OCI-M2 (cell line): ENCODE data around the gene CDK15.
"Not testable (repeated sequence)": the region's sequence is repeated elsewhere in the genome, so short reads cannot be mapped to it uniquely, and the experiment has no call there.

Experiments used
- DNase-seq: peaks from one replicate; lab custom pipeline; 2025; ENCODE audit not compliant: unreplicated experiment; lab: John Stamatoyannopoulos, UW

Gene CDK15

GRCh38 chr2:201828220-201828619 lies 21.9 kb downstream of the CDK15 start:
- no peak for DNase-seq

DNA sequence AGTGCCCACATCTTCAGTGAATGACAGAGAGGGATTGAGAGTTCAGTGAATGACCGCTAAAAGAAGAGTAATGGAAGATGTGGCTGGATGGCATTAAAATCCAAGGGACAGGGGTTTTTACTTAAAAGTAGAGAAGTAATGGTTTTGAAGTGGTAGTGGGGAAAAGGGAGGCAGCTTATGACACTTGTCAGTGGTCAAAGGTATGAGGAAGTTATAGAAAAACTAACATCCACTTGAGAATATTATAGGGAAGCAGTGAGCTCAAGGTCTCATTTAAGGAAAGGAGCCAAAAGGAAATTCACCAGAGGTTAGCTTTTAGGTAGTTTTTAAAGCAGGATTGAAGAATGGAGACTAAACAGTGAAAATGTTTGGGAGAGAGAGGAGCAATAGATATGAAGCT lies 24.3 kb downstream of the CDK15 start:
- no peak for DNase-seq

- no peak for DNase-seq
Measured at GRCh38 chr2:201831469-201831868, 25.1 kb downstream of the CDK15 start.

DNA sequence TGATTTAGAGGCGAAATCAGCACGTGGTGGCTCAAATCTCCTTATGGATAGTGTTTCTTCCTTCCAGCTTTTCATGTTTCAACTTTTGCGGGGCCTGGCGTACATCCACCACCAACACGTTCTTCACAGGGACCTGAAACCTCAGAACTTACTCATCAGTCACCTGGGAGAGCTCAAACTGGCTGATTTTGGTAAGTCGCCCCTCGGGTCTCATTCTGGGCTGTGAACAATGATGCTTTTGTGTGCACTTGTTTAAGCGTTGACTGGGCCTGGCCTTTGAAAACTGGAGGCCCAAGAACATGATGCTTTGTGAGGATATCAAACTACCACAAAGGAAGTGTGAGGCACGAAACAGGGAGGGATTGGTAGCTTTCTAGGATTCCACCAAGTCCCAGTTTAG lies 27.4 kb downstream of the CDK15 start:
- no peak for DNase-seq

- DNase-seq, result no peak
Measured at GRCh38 chr2:201835066-201835465, 28.7 kb downstream of the CDK15 start.

DNA sequence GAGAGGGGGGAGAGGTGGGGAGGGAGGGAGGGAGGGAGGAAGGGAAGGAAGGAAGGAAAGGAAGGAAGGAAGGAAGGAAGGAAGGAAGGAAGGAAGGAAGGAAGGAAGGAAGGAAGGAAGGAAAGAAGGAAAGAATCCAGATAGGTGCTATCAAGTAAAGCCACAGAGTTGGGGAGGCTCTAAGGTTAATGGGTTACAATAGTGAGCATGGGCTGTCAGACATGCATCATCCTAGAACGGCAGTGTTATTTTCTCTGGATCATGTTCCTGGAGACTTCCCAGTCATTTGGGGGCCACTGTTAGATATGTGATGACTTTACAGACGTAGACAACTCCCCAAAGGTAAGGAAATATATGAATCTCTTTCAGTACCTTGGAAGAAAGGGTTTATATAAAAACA lies 31.1 kb downstream of the CDK15 start:
- no peak for DNase-seq

DNA sequence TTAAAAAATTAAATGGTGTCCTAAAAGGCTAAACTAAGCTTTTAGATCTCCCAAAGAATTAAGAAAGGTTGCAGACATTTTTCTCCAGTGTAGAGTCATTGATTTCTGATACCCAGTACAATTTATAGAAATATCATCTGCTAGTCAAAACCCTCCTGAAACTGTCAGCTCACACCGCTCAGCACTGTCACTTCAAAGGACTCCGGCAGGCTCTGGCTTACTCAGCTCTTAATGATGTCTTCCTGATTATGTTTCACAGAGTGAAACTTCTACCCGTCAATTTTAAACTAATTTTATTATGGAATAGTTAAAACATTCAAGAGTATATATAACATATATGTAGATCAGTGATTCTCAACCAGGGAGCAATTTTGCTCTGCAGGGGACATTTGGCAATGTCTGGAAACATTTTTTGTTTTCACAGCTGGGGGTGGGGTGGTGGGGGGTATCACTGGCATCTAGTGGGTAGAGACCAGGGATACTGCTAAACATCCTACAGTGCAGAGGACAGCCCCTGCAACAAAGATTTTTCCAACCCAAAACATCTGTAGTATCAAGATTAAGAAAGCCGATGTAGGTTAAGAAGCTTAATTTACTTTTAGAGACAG lies 31.6 kb downstream of the CDK15 start:
- no peak for DNase-seq

GRCh38 chr2:201839727-201840126 lies 33.4 kb downstream of the CDK15 start:
- DNase-seq, result no peak

- no peak for DNase-seq
Measured at GRCh38 chr2:201840726-201841125, 34.4 kb downstream of the CDK15 start.

DNA sequence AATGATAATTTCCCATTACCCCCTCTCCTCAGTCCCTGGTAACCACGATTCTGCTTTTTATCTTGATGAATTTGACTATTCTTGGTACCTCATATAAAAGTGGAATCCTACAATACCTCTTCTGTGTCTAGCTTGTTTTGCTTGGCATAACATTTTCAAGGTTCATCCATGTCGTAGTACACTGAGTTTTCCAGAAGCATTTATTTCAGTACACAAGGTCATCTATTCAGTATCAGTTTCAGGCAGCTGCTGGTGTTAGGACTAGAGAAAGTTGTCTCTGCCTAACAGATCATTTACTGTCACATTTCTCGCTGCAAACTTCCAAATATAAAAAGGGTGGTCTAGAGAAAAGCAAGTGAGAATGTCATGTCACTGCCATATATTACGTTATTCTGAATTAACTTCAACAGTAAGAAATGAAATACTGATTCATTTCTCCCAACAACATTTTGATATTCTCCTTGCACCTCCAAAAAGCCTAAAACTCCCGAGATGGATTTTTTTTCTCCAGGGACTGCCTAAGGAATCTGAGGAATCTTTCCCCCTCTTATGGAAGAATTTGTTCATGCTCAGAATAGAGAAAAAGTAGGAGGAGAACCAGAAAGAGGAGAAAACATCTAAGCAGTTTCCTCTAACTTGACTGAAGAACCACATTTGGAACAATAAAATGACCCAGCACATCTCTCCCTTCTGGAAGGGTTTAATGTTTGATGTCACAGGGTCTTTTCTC lies 36.0 kb downstream of the CDK15 start:
- no peak for DNase-seq

DNA sequence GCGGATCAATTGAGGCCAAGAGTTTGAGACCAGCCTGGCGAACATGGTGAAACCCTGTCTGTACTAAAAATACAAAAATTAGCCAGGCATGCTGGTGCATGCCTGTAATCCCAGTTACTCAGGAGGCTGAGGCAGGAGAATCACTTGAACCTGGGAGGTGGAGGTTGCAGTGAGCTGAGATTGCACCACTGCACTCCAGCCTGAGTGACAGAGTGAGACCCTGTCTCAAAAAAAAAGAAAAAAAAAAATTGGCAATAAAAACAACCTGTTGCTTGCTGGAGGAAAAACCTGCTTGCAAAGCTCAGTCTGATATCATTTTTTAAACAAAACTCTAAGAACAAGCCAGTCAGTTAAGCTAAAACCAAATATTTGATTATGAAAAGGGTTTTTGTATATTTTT lies 38.6 kb downstream of the CDK15 start:
- DNase-seq, result not testable (repeated sequence)

DNA sequence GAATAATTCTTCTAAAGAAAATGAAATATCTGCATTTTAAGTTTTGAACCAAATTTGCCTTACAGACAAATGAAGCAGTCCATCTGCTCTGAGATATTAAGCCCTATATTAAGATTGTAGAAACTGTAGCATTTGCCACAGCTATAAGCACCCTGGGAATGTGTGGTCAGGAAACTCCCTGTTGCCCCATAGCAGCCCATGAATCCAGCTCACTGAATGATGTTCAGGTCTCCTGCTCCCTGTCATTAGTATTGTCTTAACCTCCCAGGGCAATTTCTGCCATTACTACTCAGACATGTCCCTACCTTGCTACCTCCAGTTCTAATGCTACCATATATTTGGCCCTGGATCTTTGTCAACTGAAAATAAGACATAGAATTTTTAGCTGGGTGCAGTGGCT lies 41.1 kb downstream of the CDK15 start:
- no peak for DNase-seq

DNA sequence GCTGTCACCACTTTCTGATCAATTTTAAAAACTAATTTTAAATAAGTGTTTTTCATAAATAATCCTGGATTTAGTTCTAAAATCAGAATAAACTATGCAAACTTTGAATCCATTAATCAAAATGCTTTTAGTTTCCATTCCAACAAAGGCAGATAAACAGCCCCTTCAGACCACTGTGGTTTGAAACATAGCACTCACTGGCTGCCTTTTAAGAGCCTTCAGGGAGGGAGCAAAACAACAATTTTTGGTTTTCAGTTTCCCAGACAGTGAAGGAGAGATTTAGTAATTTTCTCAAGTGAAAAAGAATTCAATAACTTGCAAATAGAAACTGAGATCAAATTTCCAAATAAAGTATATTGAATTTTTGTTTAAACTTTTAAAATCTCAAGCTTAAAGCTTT lies 46.1 kb downstream of the CDK15 start:
- no peak for DNase-seq

GRCh38 chr2:201852878-201853415 lies 46.6 kb downstream of the CDK15 start:
- no peak for DNase-seq

GRCh38 chr2:201854221-201854801 lies 48.0 kb downstream of the CDK15 start:
- DNase-seq, result no peak

DNA sequence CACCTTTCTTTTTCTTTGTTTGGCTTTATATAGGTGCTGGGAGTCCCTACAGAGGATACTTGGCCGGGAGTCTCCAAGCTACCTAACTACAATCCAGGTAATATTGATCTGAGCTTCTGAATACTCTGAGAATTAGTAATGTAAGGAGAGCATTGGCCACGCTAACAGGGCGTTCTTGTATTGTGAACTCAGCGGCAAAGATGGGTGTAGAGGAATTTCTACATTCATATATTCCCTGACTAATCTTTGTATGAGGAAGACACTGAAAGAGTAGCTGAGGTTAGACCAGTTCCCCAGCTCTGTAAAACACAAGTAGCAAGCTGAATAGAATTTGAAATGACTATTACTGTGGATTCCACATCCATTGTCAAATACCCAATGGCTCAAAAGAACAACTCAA lies 48.5 kb downstream of the CDK15 start:
- DNase-seq, result no peak

DNA sequence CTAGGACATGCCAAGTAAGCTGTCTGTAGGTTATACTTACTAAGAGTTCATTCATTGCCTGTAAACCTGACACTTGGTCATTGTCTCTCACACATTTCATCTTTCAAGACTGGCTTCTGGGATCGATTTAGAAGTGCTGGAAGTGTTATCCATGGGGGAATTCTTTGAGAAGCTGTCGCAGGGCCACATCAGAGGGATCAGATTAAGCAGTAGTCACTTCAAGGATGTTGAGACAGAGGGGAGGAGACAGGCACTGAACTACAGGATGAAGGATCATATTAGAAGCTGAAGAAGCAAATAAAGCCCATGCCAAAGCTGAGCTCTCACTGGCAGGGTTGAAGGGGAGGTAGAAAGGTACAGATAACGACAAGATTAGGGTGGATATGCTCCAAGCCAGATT lies 49.0 kb downstream of the CDK15 start:
- DNase-seq, result no peak

DNA sequence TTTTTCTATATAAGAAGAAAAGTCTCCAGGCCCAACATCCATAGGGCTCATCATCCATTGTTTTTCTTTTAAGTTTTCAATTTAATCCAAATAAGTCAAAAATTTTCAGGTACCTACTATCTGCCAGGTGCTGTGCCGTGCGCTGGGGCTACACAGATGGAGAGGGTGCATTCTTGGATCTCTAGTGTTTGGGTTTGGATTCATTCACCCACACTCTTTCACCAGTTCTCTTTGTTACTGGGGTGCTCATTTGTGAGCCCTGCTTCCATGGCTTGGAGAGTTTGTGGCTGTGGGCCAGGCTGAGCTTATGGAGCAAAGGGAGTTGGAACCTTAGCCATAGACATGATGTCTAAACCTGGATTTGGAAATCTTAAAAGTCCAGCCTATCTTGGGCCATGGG lies 51.0 kb downstream of the CDK15 start:
- DNase-seq, result no peak

- no peak for DNase-seq
Measured at GRCh38 chr2:201858281-201859184, 52.2 kb downstream of the CDK15 start.

DNA sequence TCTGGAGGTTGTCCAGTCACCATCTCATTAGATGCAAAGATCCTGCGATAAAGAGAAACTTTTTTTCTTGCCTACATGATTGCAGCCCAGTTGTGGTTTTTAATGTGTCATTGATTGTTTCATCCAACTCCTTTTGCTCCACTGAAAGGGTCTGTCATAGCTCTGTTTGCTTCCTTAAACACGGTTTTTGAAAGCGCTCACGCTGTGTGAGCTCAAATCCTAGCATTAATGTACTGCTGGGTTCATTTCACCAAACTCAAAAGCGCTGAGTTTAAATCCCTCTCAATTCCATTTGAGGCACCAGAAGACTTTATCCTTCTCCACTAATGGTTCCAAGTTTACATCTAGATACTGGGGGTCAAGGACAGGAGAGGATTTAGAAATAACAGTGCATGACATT lies 53.6 kb downstream of the CDK15 start:
- DNase-seq, result no peak

DNA sequence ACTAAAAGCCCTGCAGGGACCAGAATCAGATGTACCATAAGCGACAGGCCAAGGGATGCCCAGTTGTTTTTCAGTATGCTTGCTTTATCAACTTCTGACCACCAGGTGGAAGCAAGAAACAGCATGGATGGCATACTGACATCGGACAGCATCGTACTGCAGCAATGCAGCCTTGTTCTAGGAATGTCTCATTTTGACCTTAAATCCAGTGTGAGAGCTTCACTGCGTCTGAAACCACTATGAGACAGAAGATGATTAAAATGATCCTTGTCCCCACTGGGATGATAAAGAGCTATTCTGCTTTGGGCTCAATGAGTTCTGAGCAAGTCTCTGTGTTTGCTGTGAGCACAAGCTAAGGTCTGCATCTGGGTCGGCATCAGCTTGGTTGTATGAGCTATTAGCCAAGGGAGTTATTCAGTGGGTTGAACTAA lies 54.3 kb downstream of the CDK15 start:
- DNase-seq, result peak; percentile 23
